Activated CD8-positive, alpha-beta memory T cell treated with anti-CD3 and anti-CD28 coated beads for 1 hour (primary cell): Measurements from ENCODE around the gene MCM8.

Source experiments
- DNase-seq, 2 donors: peaks; one replicate each; pipeline ENCODE4 v3.0.0-alpha.2; 2020; ENCODE audit warnings: low read depth in 1 of 2; ENCODE audit errors: extremely low read depth in 1 of 2

Gene MCM8

GRCh38 chr20:5945963-5946362 is 4.5 kb upstream of the MCM8 start:
- no peak for DNase-seq

GRCh38 chr20:5947276-5947675 is 3.2 kb upstream of the MCM8 start:
- no peak for DNase-seq

GRCh38 chr20:5949943-5950270 is 545 bp upstream of the MCM8 start:
- no peak for DNase-seq

- no peak for DNase-seq
These were observed 17.0 kb downstream of the MCM8 start for GRCh38 chr20:5967469-5967868.

GRCh38 chr20:5968462-5968861 is 18.0 kb downstream of the MCM8 start:
- no peak for DNase-seq

GRCh38 chr20:5969348-5969935 is 19.0 kb downstream of the MCM8 start:
- DNase-seq = no peak

GRCh38 chr20:5969940-5970339 is 19.5 kb downstream of the MCM8 start:
- DNase-seq = no peak

- DNase-seq = no peak
These were observed 19.9 kb downstream of the MCM8 start for GRCh38 chr20:5970381-5970780.

GRCh38 chr20:5971203-5971602 is 20.8 kb downstream of the MCM8 start:
- DNase-seq = no peak

GRCh38 chr20:5973172-5973571 is 22.7 kb downstream of the MCM8 start:
- no peak for DNase-seq

GRCh38 chr20:5973971-5974370 is 23.5 kb downstream of the MCM8 start:
- no peak for DNase-seq

- DNase-seq = no peak
These were observed 24.1 kb downstream of the MCM8 start for GRCh38 chr20:5974531-5974930.

GRCh38 chr20:5975778-5976177 is 25.3 kb downstream of the MCM8 start:
- DNase-seq = no peak

GRCh38 chr20:5977223-5977622 is 26.8 kb downstream of the MCM8 start:
- no peak for DNase-seq

GRCh38 chr20:5977975-5978374 is 27.5 kb downstream of the MCM8 start:
- no peak for DNase-seq

GRCh38 chr20:5979801-5980200 is 29.3 kb downstream of the MCM8 start:
- DNase-seq = no peak

- no peak for DNase-seq
These were observed 30.5 kb downstream of the MCM8 start for GRCh38 chr20:5980720-5981538.

- DNase-seq = no peak
These were observed 36.9 kb downstream of the MCM8 start for GRCh38 chr20:5987383-5987782.

- no peak for DNase-seq
These were observed 39.1 kb downstream of the MCM8 start for GRCh38 chr20:5989539-5989938.

- no peak for DNase-seq
These were observed 40.5 kb downstream of the MCM8 start for GRCh38 chr20:5990946-5991345.

- DNase-seq = no peak
These were observed 41.4 kb downstream of the MCM8 start for GRCh38 chr20:5991623-5992441.

- no peak for DNase-seq
These were observed 46.3 kb downstream of the MCM8 start for GRCh38 chr20:5996765-5997164.
